A673 (cell line): Measurements from ENCODE around the gene SH3RF3.

ENCODE experiments used
- EZH2 ChIP-seq: fragments of 200-600 bp; sonication (generic); IDR thresholded peaks from 2 replicates; pipeline ENCODE4 v1.6.1; 2017; ENCODE audit warnings: borderline replicate concordance, low read depth, mild to moderate bottlenecking, mixed read lengths, antibody characterized with exemption, low read length; ENCODE audit not compliant: poor library complexity, severe bottlenecking
- TF ChIP-seq, protein P1 (sequence below): fragments of 300-800, 200-600 bp; sonication (generic); conservative IDR thresholded peaks from 2 replicates; pipeline ENCODE4 v1.5.1; 2017; ENCODE audit warnings: low read depth, mild to moderate bottlenecking, antibody characterized with exemption, low read length, moderate library complexity, mixed read lengths

DNA sequence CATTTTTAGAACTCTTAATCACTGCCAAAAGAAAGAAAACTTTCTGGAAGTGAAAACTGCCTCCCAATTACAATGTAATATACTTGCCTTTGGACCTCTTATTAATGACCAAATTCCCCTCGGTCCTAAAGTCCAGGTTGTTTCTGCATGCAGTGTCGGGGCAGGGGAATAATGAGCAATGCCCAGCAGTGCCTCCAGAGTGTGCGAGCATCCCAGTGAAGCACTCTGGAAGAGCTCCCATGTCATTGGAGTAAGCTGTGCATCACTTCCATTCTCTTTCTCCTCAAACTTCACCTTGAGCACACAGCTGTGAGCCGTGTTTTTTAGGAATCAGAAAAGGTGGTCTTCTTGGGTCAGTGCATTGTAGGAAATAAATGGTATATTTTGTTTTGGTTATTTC lies 107.1 kb downstream of the SH3RF3 start:
- TF ChIP-seq, protein P1, sequence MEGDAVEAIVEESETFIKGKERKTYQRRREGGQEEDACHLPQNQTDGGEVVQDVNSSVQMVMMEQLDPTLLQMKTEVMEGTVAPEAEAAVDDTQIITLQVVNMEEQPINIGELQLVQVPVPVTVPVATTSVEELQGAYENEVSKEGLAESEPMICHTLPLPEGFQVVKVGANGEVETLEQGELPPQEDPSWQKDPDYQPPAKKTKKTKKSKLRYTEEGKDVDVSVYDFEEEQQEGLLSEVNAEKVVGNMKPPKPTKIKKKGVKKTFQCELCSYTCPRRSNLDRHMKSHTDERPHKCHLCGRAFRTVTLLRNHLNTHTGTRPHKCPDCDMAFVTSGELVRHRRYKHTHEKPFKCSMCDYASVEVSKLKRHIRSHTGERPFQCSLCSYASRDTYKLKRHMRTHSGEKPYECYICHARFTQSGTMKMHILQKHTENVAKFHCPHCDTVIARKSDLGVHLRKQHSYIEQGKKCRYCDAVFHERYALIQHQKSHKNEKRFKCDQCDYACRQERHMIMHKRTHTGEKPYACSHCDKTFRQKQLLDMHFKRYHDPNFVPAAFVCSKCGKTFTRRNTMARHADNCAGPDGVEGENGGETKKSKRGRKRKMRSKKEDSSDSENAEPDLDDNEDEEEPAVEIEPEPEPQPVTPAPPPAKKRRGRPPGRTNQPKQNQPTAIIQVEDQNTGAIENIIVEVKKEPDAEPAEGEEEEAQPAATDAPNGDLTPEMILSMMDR, result no peak
- no peak for TF ChIP-seq EZH2
